Fibroblast of the aortic adventitia (primary cell): ENCODE results near the gene CACNA2D2. TPM values are rescaled to one million over a fixed set of nuclear protein-coding genes. Genes with fewer than 3 reads are reported as not detected.

ENCODE experiments used
- DNase-seq: peaks from one replicate; pipeline ENCODE4 v3.0.0-alpha.2; 2010; ENCODE audit warnings: low read depth
- H3K4me3 ChIP-seq: 2 replicates; pipeline ENCODE4 v1.5.1; 2011; ENCODE audit warnings: low read depth, mild to moderate bottlenecking, control low read depth, low read length, moderate library complexity
- total RNA-seq: library from RNA; depleted of rRNA; stranded (reverse); fragments of >200 nt; gene quantifications from 2 replicates; pipeline ENCODE4 v1.2.3, GENCODE V29; 2012; ENCODE audit warnings: low replicate concordance
- TF ChIP-seq, protein P1 (sequence below): IDR thresholded peaks from 2 replicates; pipeline ENCODE4 v1.5.1; 2011; ENCODE audit warnings: mild to moderate bottlenecking, low read length, control low read depth, inconsistent platforms; ENCODE audit not compliant: insufficient read depth

CACNA2D2 gene
- total RNA-seq, 1 donor, result not detected

- TF ChIP-seq, protein P1, sequence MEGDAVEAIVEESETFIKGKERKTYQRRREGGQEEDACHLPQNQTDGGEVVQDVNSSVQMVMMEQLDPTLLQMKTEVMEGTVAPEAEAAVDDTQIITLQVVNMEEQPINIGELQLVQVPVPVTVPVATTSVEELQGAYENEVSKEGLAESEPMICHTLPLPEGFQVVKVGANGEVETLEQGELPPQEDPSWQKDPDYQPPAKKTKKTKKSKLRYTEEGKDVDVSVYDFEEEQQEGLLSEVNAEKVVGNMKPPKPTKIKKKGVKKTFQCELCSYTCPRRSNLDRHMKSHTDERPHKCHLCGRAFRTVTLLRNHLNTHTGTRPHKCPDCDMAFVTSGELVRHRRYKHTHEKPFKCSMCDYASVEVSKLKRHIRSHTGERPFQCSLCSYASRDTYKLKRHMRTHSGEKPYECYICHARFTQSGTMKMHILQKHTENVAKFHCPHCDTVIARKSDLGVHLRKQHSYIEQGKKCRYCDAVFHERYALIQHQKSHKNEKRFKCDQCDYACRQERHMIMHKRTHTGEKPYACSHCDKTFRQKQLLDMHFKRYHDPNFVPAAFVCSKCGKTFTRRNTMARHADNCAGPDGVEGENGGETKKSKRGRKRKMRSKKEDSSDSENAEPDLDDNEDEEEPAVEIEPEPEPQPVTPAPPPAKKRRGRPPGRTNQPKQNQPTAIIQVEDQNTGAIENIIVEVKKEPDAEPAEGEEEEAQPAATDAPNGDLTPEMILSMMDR, result no peak
- DNase-seq, result no peak
- H3K4me3 ChIP-seq, result no peak overlapping the region
These were observed 177.8 kb downstream of the CACNA2D2 start for GRCh38 chr3:50325497-50326181.

- TF ChIP-seq, protein P1, result no peak
- H3K4me3 ChIP-seq, result no peak overlapping the region
- no peak for DNase-seq
These were observed 178.3 kb downstream of the CACNA2D2 start for GRCh38 chr3:50325113-50325480.

- peak; percentile 64 for DNase-seq
- no peak overlapping the region for H3K4me3 ChIP-seq
These were observed 178.9 kb downstream of the CACNA2D2 start for GRCh38 chr3:50324351-50325112.

DNA sequence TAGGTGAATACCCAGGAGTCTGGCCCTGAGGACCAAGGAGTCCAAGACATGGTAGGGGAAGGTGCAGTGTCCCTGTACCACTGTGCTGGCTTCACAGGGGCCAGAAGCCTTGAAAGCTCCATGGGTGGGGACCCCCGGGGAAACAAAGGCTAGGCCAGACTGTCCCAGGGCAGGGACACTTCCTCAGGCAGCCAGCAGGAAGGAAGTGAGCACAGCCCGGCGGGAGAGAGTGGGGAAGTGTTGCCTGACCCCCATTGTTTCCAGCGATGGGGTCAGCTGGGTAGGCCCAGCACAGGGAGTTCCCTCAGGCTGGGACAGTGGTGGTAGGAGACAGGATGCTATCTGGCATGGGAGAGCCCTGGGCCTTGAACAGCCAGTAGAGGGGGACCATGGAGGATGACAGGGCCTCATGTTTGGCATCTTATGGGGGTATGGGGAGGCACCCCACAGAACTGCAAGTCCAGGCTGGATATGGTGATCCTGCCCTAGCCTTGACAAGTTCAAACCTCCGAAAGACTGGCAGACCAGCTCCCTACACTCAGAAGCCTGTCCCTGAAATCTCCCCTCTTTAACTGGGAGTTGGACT, 179.7 kb downstream of the CACNA2D2 start:
- TF ChIP-seq, protein P1, result no peak

More at GRCh38 chr3:50324351-50325112, 178.9 kb downstream of the CACNA2D2 start:
- TF ChIP-seq, protein P1, result peak; percentile 87

DNA sequence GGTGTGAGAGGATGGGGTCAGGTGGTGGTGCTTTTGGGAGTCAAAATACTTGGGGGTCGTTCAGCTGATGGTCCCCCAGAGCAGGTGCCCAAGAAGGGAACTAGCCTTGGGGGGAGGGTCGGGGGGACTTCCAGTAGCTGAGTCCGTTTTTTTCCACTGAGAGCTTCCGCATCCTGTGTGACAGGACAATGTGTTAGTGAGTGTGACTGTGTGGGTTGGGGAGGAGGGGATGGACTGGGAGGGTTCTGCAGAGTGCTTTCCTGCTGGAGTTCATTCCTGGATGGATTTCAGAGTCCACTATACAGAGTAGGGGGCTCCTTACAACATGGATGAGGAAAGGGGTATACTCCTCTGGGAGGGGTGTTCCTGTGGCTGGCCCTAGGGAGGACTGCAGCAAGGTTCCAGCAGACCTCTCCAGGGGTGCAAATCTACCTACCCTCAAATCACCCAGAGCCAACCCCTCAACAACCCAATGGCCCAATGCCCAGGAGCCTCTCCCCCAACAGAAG, 180.3 kb downstream of the CACNA2D2 start:
- TF ChIP-seq, protein P1, result no peak
- no peak overlapping the region for H3K4me3 ChIP-seq
- DNase-seq, result no peak

More for the DNA sequence above, 179.7 kb downstream of the CACNA2D2 start:
- H3K4me3 ChIP-seq, result no peak overlapping the region
- DNase-seq, result no peak

DNA sequence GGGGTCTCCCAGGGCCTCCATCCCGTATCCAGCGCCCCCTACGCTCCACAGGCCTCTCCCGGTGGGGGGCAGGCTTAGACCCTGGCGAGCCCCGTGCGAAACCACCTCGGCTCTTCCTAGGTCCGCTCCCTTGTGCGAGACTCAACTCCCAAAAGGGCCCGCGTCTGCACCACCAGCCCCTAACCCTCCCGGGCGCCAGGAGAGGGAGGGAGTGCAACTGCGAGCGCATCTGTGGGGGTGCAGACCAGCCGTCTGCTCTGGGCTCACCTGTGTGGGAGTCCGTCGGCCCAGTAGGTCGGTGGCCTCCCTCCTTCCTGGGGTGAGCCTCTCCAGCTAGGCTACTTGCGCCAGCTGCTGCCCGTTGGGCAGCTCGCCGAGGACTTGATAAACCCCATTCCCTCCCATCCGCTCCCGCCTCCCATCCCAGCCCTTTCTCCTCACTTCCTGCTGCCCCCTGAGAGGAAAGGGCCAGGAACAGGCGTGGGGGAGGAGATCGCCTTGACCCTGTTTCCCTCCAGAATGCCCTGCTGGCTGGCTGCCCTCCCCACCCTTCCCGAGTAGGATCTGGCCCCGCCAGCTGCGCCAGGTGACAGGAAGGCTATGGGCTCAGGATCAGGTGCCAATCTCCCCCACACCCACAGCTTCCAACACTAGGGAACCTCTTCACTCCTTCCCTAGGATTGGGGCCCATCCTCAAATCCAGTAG, 180.9 kb downstream of the CACNA2D2 start, which contains the start of gene HYAL2:
TSS of gene HYAL2 (minus strand) at position 360 of the 706 bp plus-strand sequence. CDS start 2,256 bp downstream, outside the sequence.
- peak within 1 kb of the TSS; percentile 84 for H3K4me3 ChIP-seq
- no peak for DNase-seq
- TF ChIP-seq, protein P1, result no peak
